Hindlimb muscle (tissue), 1 donor: ENCODE data around the gene MOGAT1. TPM values are rescaled to one million over a fixed set of nuclear protein-coding genes. Genes with fewer than 3 reads are reported as not detected.
"Not testable (repeated sequence)": the region's sequence is repeated elsewhere in the genome, so short reads cannot be mapped to it uniquely, and the experiment has no call there.

Experiments
- DNase-seq: peaks from one replicate; pipeline ENCODE4 v3.0.0-alpha.2; 2013
- polyA plus RNA-seq: library from polyadenylated mRNA; unstranded; fragments of 120-200 nt; gene quantifications from one replicate; pipeline ENCODE4 v1.2.1, GENCODE V29; 2013; ENCODE audit not compliant: insufficient read length

The MOGAT1 gene
- polyA plus RNA-seq, 1 donor: 0.31 TPM

GRCh38 chr2:222670191-222671038, 1.0 kb upstream of the MOGAT1 start:
- DNase-seq: no peak

GRCh38 chr2:222672068-222672401, 577 bp downstream of the MOGAT1 start:
- no peak for DNase-seq

- no peak for DNase-seq
Measured at GRCh38 chr2:222673273-222673672, 1.8 kb downstream of the MOGAT1 start.

GRCh38 chr2:222673883-222674282, 2.4 kb downstream of the MOGAT1 start:
- no peak for DNase-seq

GRCh38 chr2:222677981-222678380, 6.5 kb downstream of the MOGAT1 start:
- no peak for DNase-seq

GRCh38 chr2:222683805-222684204, 12.3 kb downstream of the MOGAT1 start:
- DNase-seq: no peak

GRCh38 chr2:222686086-222686750, 14.8 kb downstream of the MOGAT1 start:
- DNase-seq: no peak

- DNase-seq: no peak
Measured at GRCh38 chr2:222688917-222689316, 17.5 kb downstream of the MOGAT1 start.

- DNase-seq: no peak
Measured at GRCh38 chr2:222689322-222689721, 17.9 kb downstream of the MOGAT1 start.

- peak; percentile 72 for DNase-seq
Measured at GRCh38 chr2:222690564-222691200, 19.2 kb downstream of the MOGAT1 start.

GRCh38 chr2:222693413-222693812, 22.0 kb downstream of the MOGAT1 start:
- DNase-seq: not testable (repeated sequence)

- no peak for DNase-seq
Measured at GRCh38 chr2:222693837-222694236, 22.4 kb downstream of the MOGAT1 start.

GRCh38 chr2:222698276-222698675, 26.8 kb downstream of the MOGAT1 start:
- DNase-seq: no peak

GRCh38 chr2:222701233-222701632, 29.8 kb downstream of the MOGAT1 start:
- no peak for DNase-seq

GRCh38 chr2:222701721-222702131, 30.3 kb downstream of the MOGAT1 start:
- DNase-seq: no peak

GRCh38 chr2:222703091-222703490, 31.6 kb downstream of the MOGAT1 start:
- DNase-seq: no peak

- no peak for DNase-seq
Measured at GRCh38 chr2:222703886-222704285, 32.4 kb downstream of the MOGAT1 start.

- DNase-seq: no peak
Measured at GRCh38 chr2:222706616-222707015, 35.2 kb downstream of the MOGAT1 start.

- no peak for DNase-seq
Measured at GRCh38 chr2:222707102-222707688, 35.7 kb downstream of the MOGAT1 start.

GRCh38 chr2:222707689-222708273, 36.3 kb downstream of the MOGAT1 start:
- DNase-seq: no peak

GRCh38 chr2:222708274-222708710, 36.8 kb downstream of the MOGAT1 start:
- DNase-seq: peak; percentile 77

GRCh38 chr2:222709191-222709891, 37.9 kb downstream of the MOGAT1 start:
- DNase-seq: peak; percentile 86
